Measurements from ENCODE around the gene IGFALS.

DNA sequence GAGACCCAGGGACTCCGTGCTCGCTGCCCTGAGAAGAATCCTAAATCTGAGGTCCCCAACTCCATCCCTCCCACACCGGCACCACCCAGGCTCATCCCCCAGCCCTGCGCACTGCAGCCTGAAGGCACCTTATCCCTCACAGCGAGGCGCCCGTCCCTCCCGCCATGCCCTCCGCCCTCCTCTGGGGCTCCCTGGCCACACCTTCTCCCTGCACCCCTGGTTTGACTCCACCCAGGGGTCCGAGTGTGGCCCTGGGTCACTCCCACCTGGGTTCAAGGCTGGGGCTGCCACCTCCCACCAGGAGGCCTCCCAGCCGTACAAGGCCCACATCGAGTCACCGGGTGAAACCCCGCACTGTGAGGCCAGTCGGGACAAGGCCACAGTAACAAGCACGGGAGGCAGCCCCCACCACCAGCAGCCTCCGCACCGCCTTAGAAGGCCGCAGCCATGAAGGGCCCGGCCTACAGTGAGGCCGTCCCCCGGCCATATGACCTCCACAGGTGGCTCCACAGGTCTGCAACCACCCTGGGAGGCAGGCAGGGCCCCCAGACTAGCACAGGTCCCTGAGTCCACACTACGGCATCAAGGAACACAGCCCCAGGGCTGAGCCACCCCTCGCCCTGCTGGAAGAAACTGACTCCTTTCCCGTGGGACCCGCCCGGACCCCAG, 24.8 kb upstream of the IGFALS start:
- TF ChIP-seq EZH2phosphoT487 (IDR thresholded peaks at IDR 0.05; ENCODE audit: unreplicated experiment), result no peak
- TF ChIP-seq, protein P1, sequence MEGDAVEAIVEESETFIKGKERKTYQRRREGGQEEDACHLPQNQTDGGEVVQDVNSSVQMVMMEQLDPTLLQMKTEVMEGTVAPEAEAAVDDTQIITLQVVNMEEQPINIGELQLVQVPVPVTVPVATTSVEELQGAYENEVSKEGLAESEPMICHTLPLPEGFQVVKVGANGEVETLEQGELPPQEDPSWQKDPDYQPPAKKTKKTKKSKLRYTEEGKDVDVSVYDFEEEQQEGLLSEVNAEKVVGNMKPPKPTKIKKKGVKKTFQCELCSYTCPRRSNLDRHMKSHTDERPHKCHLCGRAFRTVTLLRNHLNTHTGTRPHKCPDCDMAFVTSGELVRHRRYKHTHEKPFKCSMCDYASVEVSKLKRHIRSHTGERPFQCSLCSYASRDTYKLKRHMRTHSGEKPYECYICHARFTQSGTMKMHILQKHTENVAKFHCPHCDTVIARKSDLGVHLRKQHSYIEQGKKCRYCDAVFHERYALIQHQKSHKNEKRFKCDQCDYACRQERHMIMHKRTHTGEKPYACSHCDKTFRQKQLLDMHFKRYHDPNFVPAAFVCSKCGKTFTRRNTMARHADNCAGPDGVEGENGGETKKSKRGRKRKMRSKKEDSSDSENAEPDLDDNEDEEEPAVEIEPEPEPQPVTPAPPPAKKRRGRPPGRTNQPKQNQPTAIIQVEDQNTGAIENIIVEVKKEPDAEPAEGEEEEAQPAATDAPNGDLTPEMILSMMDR (conservative IDR thresholded peaks at IDR 0.05; ENCODE audit: low read depth in 2 of 2), result no peak
- TF ChIP-seq JUNB (IDR thresholded peaks at IDR 0.05; ENCODE audit: unreplicated experiment), result no peak
- TF ChIP-seq, protein P2, sequence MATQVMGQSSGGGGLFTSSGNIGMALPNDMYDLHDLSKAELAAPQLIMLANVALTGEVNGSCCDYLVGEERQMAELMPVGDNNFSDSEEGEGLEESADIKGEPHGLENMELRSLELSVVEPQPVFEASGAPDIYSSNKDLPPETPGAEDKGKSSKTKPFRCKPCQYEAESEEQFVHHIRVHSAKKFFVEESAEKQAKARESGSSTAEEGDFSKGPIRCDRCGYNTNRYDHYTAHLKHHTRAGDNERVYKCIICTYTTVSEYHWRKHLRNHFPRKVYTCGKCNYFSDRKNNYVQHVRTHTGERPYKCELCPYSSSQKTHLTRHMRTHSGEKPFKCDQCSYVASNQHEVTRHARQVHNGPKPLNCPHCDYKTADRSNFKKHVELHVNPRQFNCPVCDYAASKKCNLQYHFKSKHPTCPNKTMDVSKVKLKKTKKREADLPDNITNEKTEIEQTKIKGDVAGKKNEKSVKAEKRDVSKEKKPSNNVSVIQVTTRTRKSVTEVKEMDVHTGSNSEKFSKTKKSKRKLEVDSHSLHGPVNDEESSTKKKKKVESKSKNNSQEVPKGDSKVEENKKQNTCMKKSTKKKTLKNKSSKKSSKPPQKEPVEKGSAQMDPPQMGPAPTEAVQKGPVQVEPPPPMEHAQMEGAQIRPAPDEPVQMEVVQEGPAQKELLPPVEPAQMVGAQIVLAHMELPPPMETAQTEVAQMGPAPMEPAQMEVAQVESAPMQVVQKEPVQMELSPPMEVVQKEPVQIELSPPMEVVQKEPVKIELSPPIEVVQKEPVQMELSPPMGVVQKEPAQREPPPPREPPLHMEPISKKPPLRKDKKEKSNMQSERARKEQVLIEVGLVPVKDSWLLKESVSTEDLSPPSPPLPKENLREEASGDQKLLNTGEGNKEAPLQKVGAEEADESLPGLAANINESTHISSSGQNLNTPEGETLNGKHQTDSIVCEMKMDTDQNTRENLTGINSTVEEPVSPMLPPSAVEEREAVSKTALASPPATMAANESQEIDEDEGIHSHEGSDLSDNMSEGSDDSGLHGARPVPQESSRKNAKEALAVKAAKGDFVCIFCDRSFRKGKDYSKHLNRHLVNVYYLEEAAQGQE (IDR thresholded peaks at IDR 0.05; ENCODE audit: unreplicated experiment), result no peak
- TF ChIP-seq, protein P3, sequence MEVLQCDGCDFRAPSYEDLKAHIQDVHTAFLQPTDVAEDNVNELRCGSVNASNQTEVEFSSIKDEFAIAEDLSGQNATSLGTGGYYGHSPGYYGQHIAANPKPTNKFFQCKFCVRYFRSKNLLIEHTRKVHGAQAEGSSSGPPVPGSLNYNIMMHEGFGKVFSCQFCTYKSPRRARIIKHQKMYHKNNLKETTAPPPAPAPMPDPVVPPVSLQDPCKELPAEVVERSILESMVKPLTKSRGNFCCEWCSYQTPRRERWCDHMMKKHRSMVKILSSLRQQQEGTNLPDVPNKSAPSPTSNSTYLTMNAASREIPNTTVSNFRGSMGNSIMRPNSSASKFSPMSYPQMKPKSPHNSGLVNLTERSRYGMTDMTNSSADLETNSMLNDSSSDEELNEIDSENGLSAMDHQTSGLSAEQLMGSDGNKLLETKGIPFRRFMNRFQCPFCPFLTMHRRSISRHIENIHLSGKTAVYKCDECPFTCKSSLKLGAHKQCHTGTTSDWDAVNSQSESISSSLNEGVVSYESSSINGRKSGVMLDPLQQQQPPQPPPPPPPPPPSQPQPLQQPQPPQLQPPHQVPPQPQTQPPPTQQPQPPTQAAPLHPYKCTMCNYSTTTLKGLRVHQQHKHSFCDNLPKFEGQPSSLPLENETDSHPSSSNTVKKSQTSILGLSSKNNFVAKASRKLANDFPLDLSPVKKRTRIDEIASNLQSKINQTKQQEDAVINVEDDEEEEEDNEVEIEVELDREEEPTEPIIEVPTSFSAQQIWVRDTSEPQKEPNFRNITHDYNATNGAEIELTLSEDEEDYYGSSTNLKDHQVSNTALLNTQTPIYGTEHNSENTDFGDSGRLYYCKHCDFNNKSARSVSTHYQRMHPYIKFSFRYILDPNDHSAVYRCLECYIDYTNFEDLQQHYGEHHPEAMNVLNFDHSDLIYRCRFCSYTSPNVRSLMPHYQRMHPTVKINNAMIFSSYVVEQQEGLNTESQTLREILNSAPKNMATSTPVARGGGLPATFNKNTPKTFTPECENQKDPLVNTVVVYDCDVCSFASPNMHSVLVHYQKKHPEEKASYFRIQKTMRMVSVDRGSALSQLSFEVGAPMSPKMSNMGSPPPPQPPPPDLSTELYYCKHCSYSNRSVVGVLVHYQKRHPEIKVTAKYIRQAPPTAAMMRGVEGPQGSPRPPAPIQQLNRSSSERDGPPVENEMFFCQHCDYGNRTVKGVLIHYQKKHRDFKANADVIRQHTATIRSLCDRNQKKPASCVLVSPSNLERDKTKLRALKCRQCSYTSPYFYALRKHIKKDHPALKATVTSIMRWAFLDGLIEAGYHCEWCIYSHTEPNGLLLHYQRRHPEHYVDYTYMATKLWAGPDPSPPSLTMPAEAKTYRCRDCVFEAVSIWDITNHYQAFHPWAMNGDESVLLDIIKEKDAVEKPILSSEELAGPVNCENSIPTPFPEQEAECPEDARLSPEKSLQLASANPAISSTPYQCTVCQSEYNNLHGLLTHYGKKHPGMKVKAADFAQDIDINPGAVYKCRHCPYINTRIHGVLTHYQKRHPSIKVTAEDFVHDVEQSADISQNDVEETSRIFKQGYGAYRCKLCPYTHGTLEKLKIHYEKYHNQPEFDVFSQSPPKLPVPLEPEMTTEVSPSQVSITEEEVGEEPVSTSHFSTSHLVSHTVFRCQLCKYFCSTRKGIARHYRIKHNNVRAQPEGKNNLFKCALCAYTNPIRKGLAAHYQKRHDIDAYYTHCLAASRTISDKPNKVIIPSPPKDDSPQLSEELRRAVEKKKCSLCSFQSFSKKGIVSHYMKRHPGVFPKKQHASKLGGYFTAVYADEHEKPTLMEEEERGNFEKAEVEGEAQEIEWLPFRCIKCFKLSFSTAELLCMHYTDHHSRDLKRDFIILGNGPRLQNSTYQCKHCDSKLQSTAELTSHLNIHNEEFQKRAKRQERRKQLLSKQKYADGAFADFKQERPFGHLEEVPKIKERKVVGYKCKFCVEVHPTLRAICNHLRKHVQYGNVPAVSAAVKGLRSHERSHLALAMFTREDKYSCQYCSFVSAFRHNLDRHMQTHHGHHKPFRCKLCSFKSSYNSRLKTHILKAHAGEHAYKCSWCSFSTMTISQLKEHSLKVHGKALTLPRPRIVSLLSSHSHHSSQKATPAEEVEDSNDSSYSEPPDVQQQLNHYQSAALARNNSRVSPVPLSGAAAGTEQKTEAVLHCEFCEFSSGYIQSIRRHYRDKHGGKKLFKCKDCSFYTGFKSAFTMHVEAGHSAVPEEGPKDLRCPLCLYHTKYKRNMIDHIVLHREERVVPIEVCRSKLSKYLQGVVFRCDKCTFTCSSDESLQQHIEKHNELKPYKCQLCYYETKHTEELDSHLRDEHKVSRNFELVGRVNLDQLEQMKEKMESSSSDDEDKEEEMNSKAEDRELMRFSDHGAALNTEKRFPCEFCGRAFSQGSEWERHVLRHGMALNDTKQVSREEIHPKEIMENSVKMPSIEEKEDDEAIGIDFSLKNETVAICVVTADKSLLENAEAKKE (CRISPR knock-in tag; IDR thresholded peaks at IDR 0.05), result no peak
- TF ChIP-seq EZH2 (IDR thresholded peaks at IDR 0.05; ENCODE audit: low read depth, unreplicated experiment), result no peak
- TF ChIP-seq POLR2AphosphoS5 (IDR thresholded peaks at IDR 0.05; ENCODE audit: low read depth), result no peak
- no peak for TF ChIP-seq CREB1 (CRISPR knock-in tag; IDR thresholded peaks at IDR 0.05; ENCODE audit: low read depth)
- TF ChIP-seq NANOG (IDR thresholded peaks at IDR 0.05; ENCODE audit: borderline replicate concordance), result no peak

Measured in GM23338 (cell line).